Naive thymus-derived CD4-positive, alpha-beta T cell (primary cell): ENCODE data around the gene RPP25L. TPM values are rescaled to one million over a fixed set of nuclear protein-coding genes. Genes with fewer than 3 reads are reported as not detected.

ENCODE experiments used
- polyA plus RNA-seq, 2 donors: library from polyadenylated mRNA; unstranded; fragments of 300-500 nt; fragmentation: Illumina TruSeq; gene quantifications; one replicate each; pipeline ENCODE4 v1.2.3, GENCODE V29; 2021
- total RNA-seq, 6 experiments: library from RNA in 5 of 6; stranded (reverse) in 5 of 6; gene quantifications; 1 replicate in 5 of 6; 2 replicates in 1 of 6; pipeline ENCODE4 v1.2.3 and lab custom pipeline; 2021 to 2026

RPP25L gene
- total and polyA plus RNA-seq, 7 experiments from 2014 or later, result 8.8 to 58.2 (median 26.7) TPM

Other genes with a start within 250 kb of the RPP25L start
- 1 to 10 TPM in 2 of 5 experiments, under 1 TPM in 3; 0.60 to 1.9 (median 0.78) TPM for gene MYORG, start 235.2 kb downstream of the RPP25L start, total RNA-seq
- gene MYORG, start 235.2 kb downstream of the RPP25L start, polyA plus RNA-seq, result 1 to 10 TPM in 1 of 2 donors, under 1 TPM in 1; 0.28 to 1.4 TPM
- 10 to 100 TPM; 12.3 to 14.6 (median 13.4) TPM for gene FAM219A, start 153.5 kb downstream of the RPP25L start, total RNA-seq
- 1 to 10 TPM in 1 of 2 donors, under 1 TPM in 1; 0.67 to 1.3 TPM for gene FAM219A, start 153.5 kb downstream of the RPP25L start, polyA plus RNA-seq
- not detected for gene DNAI1, start 153.3 kb downstream of the RPP25L start, total RNA-seq
- gene DNAI1, start 153.3 kb downstream of the RPP25L start, polyA plus RNA-seq, result not detected
- 1 to 10 TPM in 1 of 5 experiments, under 1 TPM in 1, not detected in 3; 0.56 to 1.9 TPM for gene ENHO, start 89.1 kb downstream of the RPP25L start, total RNA-seq
- gene ENHO, start 89.1 kb downstream of the RPP25L start, polyA plus RNA-seq, result under 1 TPM in 1 of 2 donors, not detected in 1; 0.21 TPM
- not detected for gene CNTFR, start 22.4 kb downstream of the RPP25L start, total RNA-seq
- gene CNTFR, start 22.4 kb downstream of the RPP25L start, polyA plus RNA-seq, result not detected
- gene DCTN3, start 8.4 kb upstream of the RPP25L start, total RNA-seq, result 100 to 1,000 TPM in 1 of 5 experiments, 10 to 100 TPM in 4; 55.6 to 110 (median 73.0) TPM
- gene DCTN3, start 8.4 kb upstream of the RPP25L start, polyA plus RNA-seq, result 100 to 1,000 TPM; 125 to 129 TPM
- under 1 TPM in 2 of 5 experiments, not detected in 3; 0.27 to 0.36 TPM for gene ARID3C, start 17.0 kb upstream of the RPP25L start, total RNA-seq
- not detected for gene ARID3C, start 17.0 kb upstream of the RPP25L start, polyA plus RNA-seq
- gene SIGMAR1, start 25.7 kb upstream of the RPP25L start, total RNA-seq, result 10 to 100 TPM; 20.7 to 63.8 (median 46.0) TPM
- gene SIGMAR1, start 25.7 kb upstream of the RPP25L start, polyA plus RNA-seq, result 100 to 1,000 TPM in 1 of 2 donors, 10 to 100 TPM in 1; 93.5 to 102 TPM
- 100 to 1,000 TPM; 126 to 217 (median 162) TPM for gene GALT, start 34.6 kb upstream of the RPP25L start, total RNA-seq
- gene GALT, start 34.6 kb upstream of the RPP25L start, polyA plus RNA-seq, result 10 to 100 TPM; 57.6 to 59.1 TPM
- gene IL11RA, start 40.1 kb upstream of the RPP25L start, total RNA-seq, result 100 to 1,000 TPM in 4 of 5 experiments, 10 to 100 TPM in 1; 81.7 to 185 (median 144) TPM
- gene IL11RA, start 40.1 kb upstream of the RPP25L start, polyA plus RNA-seq, result 1 to 10 TPM; 8.5 to 8.6 TPM
- not detected for gene CCL27, start 50.6 kb upstream of the RPP25L start, total RNA-seq
- gene CCL27, start 50.6 kb upstream of the RPP25L start, polyA plus RNA-seq, result not detected
- gene CCL19, start 79.2 kb upstream of the RPP25L start, total RNA-seq, result not detected
- gene CCL19, start 79.2 kb upstream of the RPP25L start, polyA plus RNA-seq, result not detected
- not detected for gene CCL21, start 98.0 kb upstream of the RPP25L start, total RNA-seq
- not detected for gene CCL21, start 98.0 kb upstream of the RPP25L start, polyA plus RNA-seq